Measurements from ENCODE around the gene ANKRD23. TPM values are rescaled to one million over a fixed set of nuclear protein-coding genes. Genes with fewer than 3 reads are reported as not detected.

Gene ANKRD23
- total RNA-seq, 1 donor, result 1.8 TPM

- H3K36me3 ChIP-seq (ENCODE audit: insufficient read depth, low read length), result no peaks in the 10 kb centered on the region
- no peak overlapping the region for H3K4me3 ChIP-seq (ENCODE audit: insufficient read depth, low read length)
- H3K27me3 ChIP-seq (ENCODE audit: insufficient read depth, low read length), result no peaks in the 10 kb centered on the region
- H3K27ac ChIP-seq (ENCODE audit: low read depth, low read length), result no peak overlapping the region
- H3K4me2 ChIP-seq (ENCODE audit: insufficient read depth, low read length), result peak overlapping the region; percentile 2
- peaks cover 50% of the 10 kb centered on the region for H3K4me1 ChIP-seq (ENCODE audit: insufficient read depth, low read length)
- TF ChIP-seq CTCF (IDR thresholded peaks at IDR 0.05; ENCODE audit: extremely low read depth, low read depth, low read length), result no peak
- peaks cover 5% of the 10 kb centered on the region for H4K20me1 ChIP-seq (ENCODE audit: insufficient read depth, low read length)
- peak; percentile 81 for DNase-seq (ENCODE audit: insufficient read length, low spot score, missing footprints)
- H3K79me2 ChIP-seq (ENCODE audit: insufficient read depth, low read length), result peaks cover 10% of the 10 kb centered on the region
- H3K9me3 ChIP-seq (ENCODE audit: low read depth, low read length), result no peaks in the 10 kb centered on the region
- H2AFZ ChIP-seq (ENCODE audit: low read length), result no peak overlapping the region
Measured at GRCh38 chr2:96872591-96873349, 28.9 kb upstream of the ANKRD23 start.

- Histone ChIP-seq H4K20me1 (ENCODE audit: insufficient read depth, low read length) (peaks cover 25% of the 10 kb centered on the region), H3K36me3 (ENCODE audit: insufficient read depth, low read length) (peaks cover 10% of the 10 kb centered on the region), H3K4me3 (ENCODE audit: insufficient read depth, low read length) (peak overlapping the region; percentile 88), H3K4me2 (ENCODE audit: insufficient read depth, low read length) (peak overlapping the region; percentile 80), H2AFZ (ENCODE audit: low read length) (peak overlapping the region; percentile 72), H3K9me3 (ENCODE audit: low read depth, low read length) (no peaks in the 10 kb centered on the region), H3K27me3 (ENCODE audit: insufficient read depth, low read length) (no peaks in the 10 kb centered on the region), H3K79me2 (ENCODE audit: insufficient read depth, low read length) (peaks cover 31% of the 10 kb centered on the region), H3K4me1 (ENCODE audit: insufficient read depth, low read length) (peaks cover 39% of the 10 kb centered on the region), H3K27ac (ENCODE audit: low read depth, low read length) (peak overlapping the region; percentile 61)
- DNase-seq (ENCODE audit: insufficient read length, low spot score, missing footprints), result peak; percentile 72
- TF ChIP-seq CTCF (IDR thresholded peaks at IDR 0.05; ENCODE audit: extremely low read depth, low read depth, low read length), result no peak
Measured at GRCh38 chr2:96870626-96871255, 26.9 kb upstream of the ANKRD23 start.

GRCh38 chr2:96869822-96870625 is 26.2 kb upstream of the ANKRD23 start, which contains the start of gene SEMA4C:
Gene SEMA4C, minus strand, starts transcription at chr2:96870080. Its CDS starts 2,194 bp downstream, at chr2:96867886.
- peaks cover 33% of the 10 kb centered on the region for H3K4me1 ChIP-seq (ENCODE audit: insufficient read depth, low read length)
- peaks cover 37% of the 10 kb centered on the region for H3K79me2 ChIP-seq (ENCODE audit: insufficient read depth, low read length)
- H3K27ac ChIP-seq (ENCODE audit: low read depth, low read length), result peak within 1 kb of the TSS; percentile 73
- H3K27me3 ChIP-seq (ENCODE audit: insufficient read depth, low read length), result no peaks in the 10 kb centered on the region
- H3K9me3 ChIP-seq (ENCODE audit: low read depth, low read length), result no peaks in the 10 kb centered on the region
- H3K4me2 ChIP-seq (ENCODE audit: insufficient read depth, low read length), result peak within 1 kb of the TSS; percentile 93
- no peak for TF ChIP-seq CTCF (IDR thresholded peaks at IDR 0.05; ENCODE audit: extremely low read depth, low read depth, low read length)
- peak within 1 kb of the TSS; percentile 88 for H3K4me3 ChIP-seq (ENCODE audit: insufficient read depth, low read length)
- peak within 1 kb of the TSS; percentile 72 for H2AFZ ChIP-seq (ENCODE audit: low read length)
- H3K36me3 ChIP-seq (ENCODE audit: insufficient read depth, low read length), result peaks cover 17% of the 10 kb centered on the region
- peaks cover 32% of the 10 kb centered on the region for H4K20me1 ChIP-seq (ENCODE audit: insufficient read depth, low read length)
- DNase-seq (ENCODE audit: insufficient read length, low spot score, missing footprints), result peak; percentile 93
